GM10266 (cell line): ENCODE results near the gene CBX5.

Experiments
- DNase-seq: peaks from one replicate; pipeline ENCODE4 v3.0.0; 2012; ENCODE audit errors: extremely low spot score
- TF ChIP-seq, protein P1 (sequence below): IDR thresholded peaks from 2 replicates; pipeline ENCODE4 v1.5.1; 2012; ENCODE audit warnings: mild to moderate bottlenecking, low read depth; ENCODE audit not compliant: control insufficient read depth, insufficient read depth; ENCODE audit errors: missing control alignments

CBX5 gene

DNA sequence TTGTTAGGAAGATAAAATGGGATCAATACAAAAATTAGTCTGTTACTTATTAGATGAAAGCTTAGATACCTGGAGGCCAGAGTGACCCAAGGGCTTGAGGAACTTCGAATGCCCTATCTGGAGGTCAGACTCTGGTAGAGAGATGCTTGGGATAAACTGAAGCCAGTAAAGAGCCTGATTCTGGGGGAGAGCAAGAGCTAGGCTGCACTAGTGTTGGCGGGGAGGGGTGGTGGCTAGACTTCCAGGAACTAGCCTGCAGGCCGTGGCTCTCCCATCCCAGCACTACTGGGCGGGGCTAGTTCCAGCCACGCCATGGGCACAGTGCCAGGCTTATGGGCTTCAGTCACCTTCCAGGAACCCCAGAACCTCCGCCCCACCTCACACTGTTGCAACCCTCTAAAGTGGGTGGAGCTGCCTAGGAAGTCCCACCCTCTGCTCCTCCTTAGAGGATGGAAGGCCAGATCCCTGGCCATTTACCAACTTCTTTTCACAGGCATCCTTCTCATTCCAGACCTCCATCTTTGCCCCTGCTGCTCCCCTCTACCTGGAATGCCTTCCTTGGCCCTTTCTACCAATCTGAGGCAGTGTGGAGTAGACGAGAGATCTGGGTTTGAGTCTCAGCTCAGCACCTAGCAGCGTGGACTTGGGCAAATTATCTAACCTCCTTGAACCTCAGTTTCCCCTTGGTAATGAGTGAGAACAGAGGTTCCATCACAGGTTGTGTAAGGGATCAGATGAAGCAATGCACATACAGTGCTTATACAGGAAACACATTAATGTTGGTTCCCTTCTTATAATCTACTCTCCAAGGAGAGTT, 27.2 kb upstream of the CBX5 start:
- no peak for DNase-seq
- TF ChIP-seq, protein P1, sequence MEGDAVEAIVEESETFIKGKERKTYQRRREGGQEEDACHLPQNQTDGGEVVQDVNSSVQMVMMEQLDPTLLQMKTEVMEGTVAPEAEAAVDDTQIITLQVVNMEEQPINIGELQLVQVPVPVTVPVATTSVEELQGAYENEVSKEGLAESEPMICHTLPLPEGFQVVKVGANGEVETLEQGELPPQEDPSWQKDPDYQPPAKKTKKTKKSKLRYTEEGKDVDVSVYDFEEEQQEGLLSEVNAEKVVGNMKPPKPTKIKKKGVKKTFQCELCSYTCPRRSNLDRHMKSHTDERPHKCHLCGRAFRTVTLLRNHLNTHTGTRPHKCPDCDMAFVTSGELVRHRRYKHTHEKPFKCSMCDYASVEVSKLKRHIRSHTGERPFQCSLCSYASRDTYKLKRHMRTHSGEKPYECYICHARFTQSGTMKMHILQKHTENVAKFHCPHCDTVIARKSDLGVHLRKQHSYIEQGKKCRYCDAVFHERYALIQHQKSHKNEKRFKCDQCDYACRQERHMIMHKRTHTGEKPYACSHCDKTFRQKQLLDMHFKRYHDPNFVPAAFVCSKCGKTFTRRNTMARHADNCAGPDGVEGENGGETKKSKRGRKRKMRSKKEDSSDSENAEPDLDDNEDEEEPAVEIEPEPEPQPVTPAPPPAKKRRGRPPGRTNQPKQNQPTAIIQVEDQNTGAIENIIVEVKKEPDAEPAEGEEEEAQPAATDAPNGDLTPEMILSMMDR = no peak

DNA sequence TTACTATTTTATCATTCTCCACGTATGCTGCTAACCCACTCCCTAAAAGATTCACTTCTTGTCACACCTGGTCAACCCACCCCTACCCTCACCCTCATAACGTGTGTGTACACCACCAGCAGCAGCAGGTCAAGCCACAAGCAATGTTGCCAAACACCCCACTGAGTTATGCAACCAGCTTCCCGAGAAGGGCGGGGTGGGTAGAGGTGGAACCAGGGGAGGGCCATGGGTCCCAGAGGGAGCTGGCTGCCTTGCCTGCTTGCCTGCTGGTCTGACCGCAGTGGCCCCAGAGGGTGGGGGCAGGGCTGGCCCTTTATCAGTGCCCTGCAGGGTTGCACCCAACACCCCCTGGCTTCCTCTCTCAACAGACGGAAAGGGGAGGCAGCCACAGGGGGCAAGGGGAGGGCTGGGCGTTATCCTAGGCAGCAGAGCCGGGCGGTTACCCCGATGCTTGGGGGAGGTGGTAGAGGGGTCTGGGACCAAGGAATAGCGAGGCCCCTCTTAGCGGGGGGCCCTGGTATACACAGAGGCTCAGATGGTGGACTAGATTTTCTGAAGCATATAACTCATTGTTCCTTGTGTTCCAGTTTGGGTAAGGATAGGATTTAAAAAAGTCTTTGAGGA, 24.4 kb upstream of the CBX5 start:
- TF ChIP-seq, protein P1 = no peak
- DNase-seq = no peak

DNA sequence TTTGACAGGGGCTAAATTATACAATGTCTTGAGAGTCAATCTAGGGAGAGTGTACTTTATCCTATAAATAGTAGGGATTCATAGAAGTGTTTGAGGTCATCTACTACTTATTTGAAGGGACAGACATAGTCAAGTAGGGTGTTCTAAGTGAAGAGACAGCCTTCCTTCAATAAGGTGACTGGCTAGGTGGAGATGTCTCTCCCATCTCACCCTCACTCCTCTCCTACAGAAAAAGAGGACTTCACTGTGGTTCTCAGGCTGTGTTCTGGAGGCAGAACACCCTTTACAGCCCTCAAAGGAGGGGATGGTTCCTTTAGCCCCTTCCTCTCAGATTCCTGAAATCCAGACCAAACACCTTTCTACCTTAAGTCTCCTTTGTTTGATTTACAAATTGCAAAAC, 23.7 kb upstream of the CBX5 start:
- TF ChIP-seq, protein P1 = no peak
- DNase-seq = no peak

DNA sequence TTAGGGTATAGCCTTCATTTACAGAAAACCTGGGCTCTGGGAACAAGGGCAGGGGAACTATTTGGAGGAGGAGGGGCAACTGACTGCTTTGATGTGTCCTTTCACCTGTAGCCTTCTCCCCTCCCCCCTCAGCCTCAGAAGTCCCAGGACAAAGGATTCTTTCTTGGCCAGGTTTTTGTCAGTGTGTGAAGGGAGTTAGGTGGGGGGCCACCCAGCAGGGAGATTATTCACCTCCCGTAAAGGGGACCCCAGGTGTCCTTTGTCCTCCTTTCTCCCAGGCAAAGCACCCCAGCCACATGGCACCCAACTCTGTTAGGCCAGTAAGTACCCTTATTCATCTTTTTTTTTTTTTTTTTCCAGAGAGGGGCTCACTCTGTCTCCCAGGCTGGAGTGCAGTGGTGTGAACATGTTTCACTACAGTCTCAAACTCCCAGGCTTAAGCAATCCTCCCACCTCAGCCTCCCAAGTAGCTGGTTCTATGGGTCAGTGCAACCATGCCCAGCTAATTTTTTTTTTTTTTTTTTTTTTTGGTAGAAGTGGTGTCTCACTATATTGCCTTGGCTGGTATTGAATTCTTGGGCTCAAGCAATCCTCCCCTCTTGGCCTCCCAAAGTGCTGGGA, 21.6 kb upstream of the CBX5 start:
- TF ChIP-seq, protein P1 = no peak
- DNase-seq = no peak

DNA sequence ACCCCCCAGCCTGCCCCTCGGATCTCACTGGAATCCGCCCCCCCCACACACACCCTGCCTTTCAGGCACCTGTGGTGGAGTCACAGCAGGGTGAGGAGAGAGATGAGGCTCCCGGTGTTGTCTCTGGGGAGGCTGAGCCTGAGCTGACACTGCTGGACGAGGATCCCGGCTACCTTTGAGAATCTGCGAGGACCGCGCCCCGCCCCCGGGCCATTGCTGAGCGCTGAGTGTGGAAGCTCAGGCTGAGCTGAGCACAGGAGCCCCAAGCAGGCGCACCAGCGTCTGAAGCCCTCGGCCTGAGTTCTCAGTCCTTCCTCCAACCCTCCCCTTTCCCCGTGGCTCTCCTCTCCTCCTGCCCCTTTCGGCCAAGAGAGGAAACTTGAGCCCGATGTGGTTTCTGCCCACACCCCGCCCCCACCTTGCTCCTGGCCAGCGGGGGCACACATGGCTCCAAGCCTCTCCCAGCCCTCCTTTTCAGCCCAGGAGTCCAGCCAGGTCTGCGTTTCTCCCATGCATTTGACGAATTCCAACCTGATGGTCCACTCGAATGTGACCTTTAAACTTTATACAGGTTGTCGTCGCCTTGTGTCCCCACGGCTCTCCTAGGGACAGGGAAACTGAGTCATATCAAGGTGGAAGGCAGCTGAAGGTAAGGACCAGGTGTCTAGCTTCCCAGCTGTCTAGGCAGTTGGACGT, 21.0 kb upstream of the CBX5 start, which contains the start of gene NFE2:
NFE2 (minus strand) TSS at position 284 of the 696 bp plus-strand sequence. CDS start 5,767 bp downstream, outside the sequence.
- no peak for DNase-seq
- TF ChIP-seq, protein P1 = no peak

DNA sequence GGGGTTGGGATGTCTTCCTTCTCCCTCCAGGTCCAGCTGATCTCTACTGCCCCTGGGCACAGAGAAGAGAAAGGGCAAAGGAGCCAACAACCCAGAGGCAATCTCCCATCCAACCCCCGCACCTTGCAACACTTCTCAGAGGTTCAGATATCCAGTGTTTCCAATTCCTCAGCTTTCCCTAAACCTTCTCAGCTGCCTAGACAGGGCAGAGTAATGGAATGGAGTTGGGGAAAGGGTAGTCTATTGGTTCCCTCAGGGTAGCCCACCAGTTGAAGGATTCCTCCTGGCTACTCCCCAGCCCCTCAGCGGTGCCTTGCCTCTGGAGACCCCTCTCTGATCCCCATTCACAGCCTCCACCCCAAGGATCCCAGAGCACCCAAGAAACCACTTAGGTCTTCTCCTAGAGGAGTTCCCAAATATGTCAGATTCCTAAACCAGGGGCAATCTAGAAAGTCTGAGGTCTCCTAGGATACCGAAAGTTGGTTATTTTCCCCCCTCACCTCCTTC, 20.4 kb upstream of the CBX5 start:
- TF ChIP-seq, protein P1 = no peak
- no peak for DNase-seq
